GM12872 (cell line): ENCODE data around the gene RNF39.

Experiments
- CTCF ChIP-seq: IDR thresholded peaks from 3 replicates; pipeline ENCODE4 v1.5.1; 2011; ENCODE audit warnings: low read depth, mild to moderate bottlenecking, low read length, moderate library complexity; ENCODE audit not compliant: insufficient read depth

Gene RNF39

GRCh38 chr6:30092852-30093543 lies 17.4 kb upstream of the RNF39 start:
- TF ChIP-seq CTCF, result no peak

- no peak for TF ChIP-seq CTCF
These were observed 16.2 kb upstream of the RNF39 start for GRCh38 chr6:30091577-30092381.

GRCh38 chr6:30087876-30088275 lies 12.3 kb upstream of the RNF39 start:
- no peak for TF ChIP-seq CTCF

GRCh38 chr6:30077218-30077617 lies 1.6 kb upstream of the RNF39 start:
- no peak for TF ChIP-seq CTCF

GRCh38 chr6:30075790-30076732 lies 492 bp upstream of the RNF39 start:
- peak; percentile 54 for TF ChIP-seq CTCF

GRCh38 chr6:30074331-30075093 lies 1.1 kb downstream of the RNF39 start:
- TF ChIP-seq CTCF, result no peak
